GM15510 (cell line): ENCODE results near the gene FRMD4A.

ENCODE experiments used
- POLR2A ChIP-seq: IDR thresholded peaks from 3 replicates; pipeline ENCODE4 v1.6.1; 2011; ENCODE audit warnings: borderline replicate concordance; ENCODE audit not compliant: insufficient read length; ENCODE audit errors: extremely low read depth

FRMD4A gene

DNA sequence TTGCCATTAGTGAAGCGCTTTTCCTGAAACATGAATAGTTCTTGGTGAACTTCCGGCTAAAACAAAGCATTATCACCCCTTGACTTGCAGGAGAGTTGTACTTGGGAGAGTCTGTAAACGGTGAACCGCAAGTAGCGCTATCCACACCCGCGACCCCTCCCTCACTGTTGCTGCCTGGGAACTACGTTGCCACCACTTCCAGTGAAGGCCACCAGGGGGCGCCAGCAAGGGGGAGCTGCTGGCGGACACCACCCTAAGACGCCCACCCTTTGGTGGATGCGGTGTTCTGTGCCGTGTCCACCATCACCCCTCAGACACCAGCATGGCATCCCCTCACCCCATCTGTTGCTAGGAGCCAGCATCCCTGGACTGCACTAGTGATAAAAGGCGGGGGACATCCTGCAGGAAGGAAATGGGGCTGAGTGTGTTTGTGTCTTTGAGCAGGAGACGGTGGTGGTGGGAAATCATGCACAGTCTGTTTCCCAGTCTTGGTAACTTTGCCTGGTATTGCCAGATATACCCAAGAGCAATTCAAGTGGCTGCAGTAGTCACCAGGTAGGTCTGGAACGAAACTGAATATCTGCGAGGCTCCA is 298.2 kb downstream of the FRMD4A start:
- no peak for TF ChIP-seq POLR2A

DNA sequence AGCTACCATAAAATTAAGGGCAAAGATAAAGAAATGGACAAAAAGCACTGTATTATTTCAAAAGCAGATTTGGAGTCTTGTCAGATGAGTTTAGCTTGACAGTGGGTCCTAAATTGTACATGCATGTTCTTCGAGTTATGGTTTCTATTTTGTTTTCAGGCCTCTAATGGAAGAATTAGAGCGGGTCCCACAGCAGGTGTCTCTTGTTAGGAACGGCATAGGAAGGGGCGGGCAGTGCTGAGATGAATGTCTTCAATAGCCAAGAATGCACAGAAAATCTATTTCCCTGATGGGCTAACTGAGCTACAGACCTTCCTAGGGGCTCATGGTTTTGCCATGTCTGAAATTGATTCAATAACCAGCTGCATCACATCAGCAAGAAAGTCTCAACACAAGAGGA is 304.4 kb downstream of the FRMD4A start:
- no peak for TF ChIP-seq POLR2A

DNA sequence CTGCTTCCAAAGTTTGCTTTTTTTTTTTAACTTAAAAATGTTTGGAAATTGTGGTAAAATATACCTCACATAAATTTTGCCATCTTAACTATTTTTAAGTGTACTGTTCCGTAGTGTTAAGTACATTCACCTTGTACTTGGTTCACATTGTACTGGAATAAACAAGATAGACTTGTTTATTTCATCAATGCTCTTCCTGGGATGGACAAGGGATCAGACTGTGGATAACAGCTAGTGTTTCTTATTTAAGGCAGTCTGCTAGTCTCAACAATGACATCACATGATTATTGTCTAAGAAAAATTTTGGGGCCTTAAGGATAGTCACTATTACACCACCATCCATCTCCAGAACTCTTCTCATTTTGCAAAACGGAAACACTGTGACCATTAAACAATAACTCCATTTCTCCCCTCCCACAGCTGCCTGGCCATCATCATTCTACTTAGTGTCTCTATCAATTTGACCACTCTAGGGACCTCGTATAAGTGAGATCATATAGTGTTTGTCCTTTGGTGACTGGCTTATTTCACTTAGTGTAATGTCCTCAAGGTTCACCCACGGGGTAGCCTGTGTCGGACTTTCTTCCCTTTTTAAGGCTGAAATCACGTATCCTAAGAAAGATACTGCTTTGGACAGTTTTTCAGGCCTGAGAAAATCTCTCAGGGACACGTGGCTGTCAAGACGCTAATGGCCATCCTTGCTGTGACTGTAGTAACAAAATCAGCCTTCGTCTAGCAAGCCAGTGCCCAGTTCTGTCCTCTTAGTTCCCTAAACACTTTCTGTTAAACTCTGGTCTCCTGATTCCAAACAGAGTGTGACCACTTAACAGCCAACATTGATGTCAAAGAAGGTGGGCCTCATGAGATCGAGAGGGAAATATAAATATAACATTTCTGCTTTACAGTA is 305.2 kb downstream of the FRMD4A start:
- no peak for TF ChIP-seq POLR2A

DNA sequence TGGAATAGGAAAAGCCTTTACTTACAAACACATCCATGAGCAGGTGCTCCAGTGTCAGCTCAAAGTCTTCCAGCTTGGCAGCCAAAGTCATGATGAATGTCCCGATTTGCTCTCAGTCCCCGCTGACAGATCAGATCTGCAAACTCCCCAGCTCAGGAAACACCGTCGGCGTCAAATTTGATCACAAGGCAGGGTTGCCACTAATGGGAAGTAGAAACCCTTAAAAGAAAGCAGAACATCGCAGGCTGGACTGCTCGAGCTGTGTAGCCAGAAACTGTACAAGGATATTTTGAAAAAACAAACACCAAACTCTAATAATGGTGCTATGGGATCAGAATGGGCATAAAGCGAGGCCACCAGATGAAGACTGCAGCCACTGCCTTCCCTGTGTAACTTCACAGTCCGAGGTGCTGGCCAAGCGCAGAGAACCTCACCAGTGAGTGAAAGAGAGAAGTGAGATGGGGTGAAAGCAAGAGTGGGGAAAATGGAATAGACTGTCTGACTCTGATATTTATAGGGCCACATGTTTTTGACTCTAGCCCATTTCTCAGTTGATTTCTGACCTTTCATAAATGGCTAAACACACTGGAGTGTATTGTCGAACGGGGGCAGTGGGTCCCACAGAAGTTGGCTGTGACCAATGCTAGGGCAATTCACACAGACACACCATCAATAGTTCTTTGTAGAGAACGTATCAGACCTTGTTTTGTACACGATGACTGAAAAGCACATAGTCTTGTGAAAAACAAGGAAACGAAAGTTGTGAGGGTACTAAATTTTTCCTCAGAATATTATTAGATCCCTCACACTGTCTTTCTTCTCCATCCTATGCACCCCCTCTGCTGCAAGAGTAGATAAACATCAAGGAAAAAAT is 306.2 kb downstream of the FRMD4A start:
- no peak for TF ChIP-seq POLR2A

DNA sequence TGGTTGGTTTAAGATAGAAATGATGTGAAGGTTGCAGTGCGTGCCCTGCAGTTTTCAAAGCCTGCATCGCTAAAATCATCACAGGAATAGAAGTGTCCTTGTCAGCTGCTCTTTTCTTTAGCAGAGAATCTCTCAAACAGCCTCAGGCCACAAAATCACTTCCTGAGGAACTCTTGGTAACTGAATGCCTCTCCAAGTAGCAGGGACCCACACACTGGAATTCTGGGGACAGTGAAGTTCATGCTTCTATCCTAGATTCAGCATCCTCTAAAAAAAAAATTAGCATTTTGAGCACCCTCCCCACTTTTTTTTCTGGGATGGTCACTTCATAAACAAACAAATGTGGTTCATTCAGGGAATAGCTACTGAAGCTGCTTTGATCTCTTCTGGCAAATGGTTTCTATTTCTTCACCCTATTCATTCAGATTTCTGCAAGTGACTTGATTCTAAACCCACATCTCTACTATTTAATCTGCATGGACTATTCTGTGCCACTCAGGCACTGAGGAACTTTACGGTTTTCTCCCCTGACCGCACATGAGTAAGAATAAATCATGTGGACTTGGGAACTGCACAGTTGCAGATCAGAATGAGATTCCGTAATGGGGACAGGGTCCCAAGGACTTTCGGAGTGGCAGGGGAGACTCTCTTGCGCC is 306.9 kb downstream of the FRMD4A start:
- no peak for TF ChIP-seq POLR2A

DNA sequence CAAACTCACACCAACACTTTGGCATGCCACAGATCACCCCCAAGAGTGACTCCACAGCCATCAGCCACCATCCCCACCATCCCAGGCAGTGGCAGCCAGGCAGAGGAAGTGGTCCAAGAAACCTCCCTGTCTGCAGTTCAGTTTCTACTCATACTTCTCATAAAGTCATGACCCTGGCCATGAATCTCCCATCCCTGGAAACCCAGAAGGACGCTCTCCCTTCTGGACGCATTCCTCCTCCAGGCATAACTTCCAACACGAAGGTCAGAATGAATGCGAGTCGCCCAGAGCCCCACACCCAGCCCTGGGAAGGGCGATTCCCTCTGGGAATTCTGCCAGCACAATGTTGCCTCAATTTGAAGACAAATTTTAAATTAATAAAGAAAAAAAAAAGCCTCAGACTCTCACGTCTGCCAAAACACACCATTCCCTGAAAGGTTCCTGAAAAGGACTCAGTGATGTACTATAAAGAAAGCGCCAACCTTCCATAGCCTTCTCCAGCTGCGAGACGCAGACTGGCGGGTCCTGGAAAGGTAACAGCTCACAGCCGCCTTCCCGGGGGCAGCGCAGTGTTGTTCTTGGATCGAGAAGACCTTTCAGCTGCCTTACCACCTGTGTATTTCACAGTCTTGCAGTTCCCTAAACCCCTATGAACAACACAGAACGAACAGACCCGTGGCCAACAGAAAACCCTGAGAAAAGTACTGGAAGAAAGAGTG is 307.6 kb downstream of the FRMD4A start:
- TF ChIP-seq POLR2A, result no peak

DNA sequence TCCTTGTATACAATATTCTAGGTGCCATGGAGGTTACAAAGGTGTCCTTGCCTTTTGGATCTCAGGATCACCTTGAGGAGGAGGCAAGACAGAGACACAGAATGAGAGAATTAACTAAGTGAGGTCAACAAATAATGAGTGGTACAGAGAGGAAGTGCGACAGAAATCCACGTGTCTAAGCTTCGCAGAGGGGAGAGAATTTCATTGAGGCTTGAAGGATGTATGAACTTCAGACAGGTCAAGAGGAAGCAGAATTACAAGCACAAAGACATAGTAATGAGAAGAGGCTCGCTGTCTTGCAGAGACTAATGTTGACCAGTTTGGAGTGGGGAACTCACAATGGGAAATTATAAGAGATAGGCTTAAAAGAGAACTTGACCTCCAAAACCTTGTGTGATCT is 308.7 kb downstream of the FRMD4A start:
- TF ChIP-seq POLR2A, result no peak

DNA sequence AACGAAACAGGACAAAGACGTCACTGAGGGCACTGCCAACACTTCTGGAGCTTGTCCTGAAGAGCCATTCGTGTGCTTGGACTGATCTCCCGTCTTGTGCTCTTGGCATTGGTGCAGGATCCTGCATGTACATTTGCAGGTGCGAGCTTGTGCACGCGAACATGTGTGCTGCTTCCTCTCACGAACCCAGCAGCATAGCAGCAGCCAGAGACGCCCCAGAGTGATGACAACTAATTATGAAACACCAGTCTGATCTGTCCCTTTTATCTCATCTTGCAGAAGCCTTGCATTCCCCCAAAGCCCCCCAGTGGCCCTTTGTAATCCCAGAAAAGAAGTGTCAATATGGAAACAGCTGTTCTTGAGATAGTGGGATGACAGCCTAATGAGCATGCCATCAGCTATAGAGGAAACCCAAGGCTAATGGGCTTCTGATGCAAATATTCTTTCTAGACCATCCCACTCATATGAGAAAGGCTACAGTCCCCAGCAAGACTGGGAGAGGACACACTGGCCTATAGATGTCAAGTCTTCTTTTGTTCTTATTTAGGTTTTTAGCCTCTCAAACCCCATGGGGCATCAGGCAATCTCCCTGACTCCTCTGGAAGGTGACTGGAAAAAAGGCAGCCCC is 310.6 kb downstream of the FRMD4A start:
- TF ChIP-seq POLR2A, result no peak

DNA sequence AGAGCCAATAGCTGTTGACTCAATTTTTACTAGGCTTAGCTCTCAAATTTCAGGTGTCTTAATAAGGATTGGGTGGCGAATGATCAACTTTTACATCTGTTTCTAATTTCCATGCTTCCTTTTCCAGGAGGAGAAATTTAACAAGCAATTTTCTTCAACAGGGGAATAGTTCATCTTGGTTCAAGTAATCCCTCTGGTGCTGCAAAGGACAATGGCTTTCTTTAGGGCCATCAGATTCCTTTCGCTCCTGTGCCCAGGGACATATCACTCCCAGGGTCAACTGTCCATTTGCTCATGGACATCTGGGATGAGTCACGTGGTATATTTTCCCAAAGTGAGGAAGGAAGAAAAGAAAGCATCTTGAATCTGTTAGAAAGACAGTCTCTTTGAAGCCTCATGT is 313.3 kb downstream of the FRMD4A start:
- no peak for TF ChIP-seq POLR2A

DNA sequence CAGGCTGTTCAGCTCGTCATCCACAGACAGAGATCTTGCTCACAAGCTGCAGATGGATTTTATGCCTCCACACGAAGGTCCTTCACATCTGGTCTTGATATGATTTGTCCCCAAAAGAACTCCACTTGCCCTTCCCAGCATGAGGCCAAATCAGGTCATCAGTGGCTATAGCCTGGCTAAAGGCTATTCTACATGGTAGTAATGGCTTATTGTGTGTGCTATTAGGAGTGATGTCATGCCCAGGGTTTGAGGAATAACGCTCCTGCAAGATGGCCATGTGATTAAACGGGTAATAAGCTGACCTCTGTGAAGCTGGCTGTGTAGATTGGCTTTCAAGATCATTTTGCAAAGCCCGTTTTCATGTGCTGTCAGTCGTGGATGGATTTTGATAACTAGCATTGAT is 313.8 kb downstream of the FRMD4A start:
- no peak for TF ChIP-seq POLR2A

DNA sequence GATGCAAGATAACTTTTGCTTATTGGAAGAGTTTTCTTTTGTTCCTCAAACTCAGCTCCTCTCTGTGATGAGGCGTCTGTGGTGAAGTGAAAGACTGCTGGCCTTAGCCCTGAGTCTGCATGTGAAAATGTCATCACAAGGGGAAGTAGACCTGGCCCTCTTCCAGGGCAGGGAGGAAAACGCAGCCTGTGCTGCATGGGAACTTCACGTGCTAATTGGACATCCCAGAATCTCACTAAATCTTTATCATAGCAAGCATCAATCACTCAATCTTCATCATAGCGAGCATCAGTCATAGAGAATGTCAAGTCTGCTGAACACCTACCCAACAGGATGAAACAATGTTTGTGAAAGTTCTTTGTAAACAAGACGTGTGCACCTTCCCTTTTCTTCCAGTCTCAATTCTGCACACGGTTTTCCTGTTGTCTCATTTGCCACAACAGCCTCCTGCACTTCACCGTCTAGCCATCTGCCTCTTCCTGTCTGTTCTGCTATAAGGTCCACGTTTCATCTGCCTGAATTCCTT is 314.6 kb downstream of the FRMD4A start:
- no peak for TF ChIP-seq POLR2A

DNA sequence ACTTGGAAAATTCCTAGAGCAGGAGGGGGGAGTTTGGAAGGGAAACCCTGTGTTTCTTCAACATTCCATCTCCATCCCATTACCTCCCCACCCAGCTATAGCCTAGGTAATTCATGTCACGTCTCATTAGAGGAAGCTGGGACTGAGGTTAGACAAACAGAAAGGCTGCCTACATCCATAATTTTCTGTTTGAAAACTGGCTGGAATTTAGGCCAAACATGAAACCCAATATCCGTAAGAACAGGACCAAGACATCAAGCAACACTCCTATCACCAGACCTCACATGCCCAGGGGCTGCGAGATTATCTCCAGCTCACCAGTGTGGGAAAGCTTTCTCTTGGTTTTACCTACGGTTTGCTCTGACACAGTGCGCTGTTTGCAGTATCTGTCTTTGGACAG is 316.3 kb downstream of the FRMD4A start:
- no peak for TF ChIP-seq POLR2A

DNA sequence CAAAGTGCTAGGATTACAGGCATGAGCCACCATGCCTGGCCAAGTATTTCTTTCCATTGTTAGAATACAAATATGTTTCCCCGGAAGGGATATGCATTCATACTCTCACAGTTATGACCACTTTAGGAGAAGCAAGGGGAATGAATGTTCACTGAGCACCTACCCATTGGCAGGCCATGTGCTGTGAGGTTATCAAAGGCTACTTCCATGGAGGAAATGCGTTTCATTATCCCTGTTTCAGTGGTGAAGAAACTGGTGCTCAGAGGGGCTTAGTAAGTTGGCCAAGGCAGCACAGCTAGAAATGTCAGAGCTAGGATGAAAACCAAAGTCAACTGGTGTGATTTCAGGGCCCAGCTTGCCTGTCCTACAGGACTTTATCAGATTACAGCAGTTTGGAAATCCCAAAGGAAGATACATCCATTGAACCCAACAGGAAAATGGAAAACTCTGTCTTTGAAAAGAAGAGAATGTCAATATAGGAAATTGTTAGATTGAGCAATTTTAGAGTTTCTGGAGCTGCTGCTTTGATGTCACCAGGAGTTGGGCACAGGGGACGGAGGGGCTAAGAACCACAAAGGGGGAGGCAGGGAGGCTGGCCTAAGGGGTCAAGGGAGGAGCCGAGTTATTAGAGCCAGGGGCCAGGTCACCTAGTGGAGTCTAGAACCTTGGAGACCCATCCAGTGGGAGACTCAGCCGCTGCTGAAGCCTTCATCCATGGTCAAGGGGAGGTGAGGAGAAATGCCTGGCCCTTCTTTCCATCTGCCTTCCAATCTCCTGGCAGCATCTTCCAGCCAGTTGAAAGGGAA is 319.8 kb downstream of the FRMD4A start:
- TF ChIP-seq POLR2A, result no peak
